ENCODE measurements around the gene MS4A6E.
"Not testable (repeated sequence)": the region's sequence is repeated elsewhere in the genome, so short reads cannot be mapped to it uniquely, and the experiment has no call there.

The MS4A6E gene

DNA sequence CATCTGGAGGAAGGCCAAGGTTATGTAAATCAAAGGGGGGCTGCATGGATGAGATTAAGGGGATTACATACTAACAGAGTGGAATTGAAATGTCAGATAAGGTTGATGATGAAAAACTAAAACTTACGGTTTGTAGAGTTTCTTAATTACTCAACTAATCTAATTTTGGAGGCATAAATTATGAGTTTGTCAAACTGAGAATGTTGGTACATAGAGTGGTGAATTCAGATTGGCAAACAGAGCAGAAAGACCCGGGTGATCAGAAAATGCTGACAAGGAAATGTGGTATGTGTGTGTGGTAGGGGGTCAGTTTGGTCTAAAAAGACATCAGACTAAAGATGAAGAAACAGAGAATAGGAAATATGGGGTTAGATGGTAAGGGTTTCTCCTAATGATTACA is 11.0 kb downstream of the MS4A6E start:
- DNase-seq: no peak

DNA sequence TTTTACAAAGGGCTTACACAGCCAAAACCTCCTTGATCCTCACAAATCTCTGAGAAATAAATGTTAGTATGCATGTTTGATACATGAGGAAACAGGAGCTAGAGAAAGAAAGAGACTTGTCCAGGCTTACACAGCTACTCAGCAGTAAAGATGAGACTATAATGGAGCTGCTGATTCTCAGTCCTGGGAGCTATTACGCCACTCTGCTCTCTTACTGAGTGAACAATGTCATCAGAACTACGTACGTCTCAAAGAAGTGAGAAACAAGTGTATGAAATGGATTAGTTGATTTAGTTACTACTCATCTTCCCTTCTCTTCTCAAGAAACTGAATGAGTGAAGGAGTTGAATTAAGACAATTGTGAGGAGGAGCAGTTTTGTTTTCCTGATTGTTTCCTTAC is 12.3 kb downstream of the MS4A6E start:
- no peak for DNase-seq

DNA sequence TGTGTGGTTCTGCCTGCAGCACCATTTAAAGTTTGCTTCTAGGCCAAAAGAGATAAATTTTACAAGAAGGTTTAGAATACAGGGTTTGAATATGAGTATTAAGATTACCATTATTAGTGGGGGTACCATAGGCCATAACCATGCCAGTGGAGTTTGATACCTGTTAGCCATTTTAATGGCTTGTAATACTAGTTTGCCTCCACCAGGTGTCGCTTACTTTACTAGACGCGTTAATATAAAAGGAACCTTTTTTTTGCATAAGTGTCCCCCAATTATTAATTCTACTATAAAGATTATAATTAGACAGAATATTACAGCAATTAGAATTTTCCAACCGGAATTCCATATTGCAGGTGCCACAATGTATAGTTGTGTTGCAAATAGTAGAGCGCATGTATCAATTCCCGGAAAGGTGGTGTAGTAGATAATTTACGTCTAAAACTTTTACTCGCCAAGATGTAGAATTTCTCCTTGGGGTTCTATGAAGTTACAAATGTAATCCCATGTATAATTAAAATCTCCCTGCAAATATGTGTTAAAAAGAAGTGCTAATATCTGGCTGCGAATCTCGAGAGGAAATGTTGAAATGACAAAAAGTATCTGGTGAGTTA is 16.1 kb downstream of the MS4A6E start:
- no peak for DNase-seq

DNA sequence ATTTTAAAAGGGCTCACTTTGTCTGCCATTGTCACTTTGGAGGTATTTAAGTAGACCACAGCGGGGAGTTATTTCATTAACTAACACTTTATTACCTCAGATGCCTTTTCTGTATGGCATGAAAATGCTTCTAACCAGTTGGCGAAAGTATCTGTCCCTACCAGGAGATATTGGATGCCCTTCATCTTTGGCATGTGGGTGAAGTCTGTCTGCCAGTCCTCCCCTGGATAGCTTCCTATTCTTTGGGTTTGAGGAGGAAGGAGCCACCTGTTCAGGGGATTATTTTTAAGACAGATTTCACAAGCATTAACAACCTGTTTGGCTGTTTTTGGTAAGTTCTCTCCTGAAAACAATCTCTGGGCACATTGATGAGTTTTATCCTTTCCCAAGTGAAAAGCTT is 17.1 kb downstream of the MS4A6E start:
- DNase-seq: no peak

DNA sequence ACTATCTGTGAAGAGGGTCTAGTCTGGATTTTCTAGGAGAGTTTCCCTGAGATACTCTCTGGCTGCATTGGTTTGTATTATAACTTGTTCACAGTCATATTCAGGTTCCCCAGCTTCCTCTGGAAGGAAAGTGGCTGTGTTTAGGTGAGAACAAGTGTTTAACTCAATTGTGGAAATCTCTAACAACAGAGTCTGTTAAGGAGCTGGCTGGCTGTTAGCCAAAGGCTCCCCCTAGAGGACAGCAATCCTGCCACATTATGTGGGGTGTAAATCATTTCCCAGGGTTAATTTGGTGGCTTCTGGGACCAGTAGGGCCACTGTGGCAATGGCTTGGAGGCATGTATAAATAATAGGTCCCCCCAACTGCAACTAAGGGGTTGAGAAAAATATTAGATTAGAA is 18.4 kb downstream of the MS4A6E start:
- peak; percentile 50 for DNase-seq

DNA sequence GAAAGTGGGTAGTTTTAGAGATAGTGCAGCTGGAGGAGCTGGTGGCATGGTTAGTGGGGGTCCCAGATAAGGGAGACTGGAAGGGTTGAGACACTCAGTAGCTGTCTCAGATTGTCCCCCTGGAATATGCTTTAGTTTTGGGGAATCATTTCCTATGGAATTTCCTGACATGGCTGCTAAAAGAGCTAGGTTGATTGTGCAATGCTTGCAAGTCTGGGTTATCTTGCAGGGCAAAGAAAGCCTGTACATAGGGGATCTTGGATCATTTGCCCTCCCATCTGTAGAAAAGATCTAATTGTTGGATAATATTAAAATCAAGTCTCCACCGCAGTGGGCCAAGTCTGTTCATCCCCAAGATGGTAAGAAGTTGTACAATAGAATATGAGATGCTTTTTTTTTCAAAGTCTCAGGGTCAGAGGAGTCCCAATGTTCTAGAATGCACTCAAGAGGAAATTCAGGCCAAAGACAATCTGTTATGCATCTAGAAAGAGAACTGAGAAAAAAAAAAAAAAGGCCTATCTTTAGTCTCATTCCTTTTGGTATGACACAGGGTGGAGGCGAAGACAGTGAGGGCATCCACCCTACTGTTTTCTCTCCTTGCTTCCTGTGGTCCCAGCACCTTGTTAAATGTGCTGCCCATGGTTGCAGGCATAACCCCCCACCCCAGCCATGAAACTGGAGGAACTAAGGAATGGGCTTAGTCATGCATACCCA is 20.2 kb downstream of the MS4A6E start:
- DNase-seq: no peak

DNA sequence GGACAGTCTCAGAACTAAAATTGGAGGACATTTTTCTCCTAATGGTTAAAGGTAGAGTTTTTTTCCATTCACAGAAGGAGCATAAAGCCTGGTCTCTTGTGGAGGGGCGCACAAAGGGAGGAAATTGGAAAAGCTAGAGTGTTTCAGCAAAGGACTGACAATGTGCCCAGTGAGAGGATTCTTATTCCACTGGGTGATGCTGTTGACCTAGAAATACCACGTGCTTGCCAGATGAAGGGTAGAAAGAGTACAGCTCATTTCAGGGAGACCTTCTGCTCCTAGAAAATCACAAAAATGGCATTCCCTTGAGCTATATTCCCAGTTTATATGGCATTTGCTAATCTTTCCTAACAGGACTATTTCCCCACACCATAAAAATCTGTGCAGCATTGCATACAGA is 21.1 kb downstream of the MS4A6E start:
- no peak for DNase-seq

DNA sequence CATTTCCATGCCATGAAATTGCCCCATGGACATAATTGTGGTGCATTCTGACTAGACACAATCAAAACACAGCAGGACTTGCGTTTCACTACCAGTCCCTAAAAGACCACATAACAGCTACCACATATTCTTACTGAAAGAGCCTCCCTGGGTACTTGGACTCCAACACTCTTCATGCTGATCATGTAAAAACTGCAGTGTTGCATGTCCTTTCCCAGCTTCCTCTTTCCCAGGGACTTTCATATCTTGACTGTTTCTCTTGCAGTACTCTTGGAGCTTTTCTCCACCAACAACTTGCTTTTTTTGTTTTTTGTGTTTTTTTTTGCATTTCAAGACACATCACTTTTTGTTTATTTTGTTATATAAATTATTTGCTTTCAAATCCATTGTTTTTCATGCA is 22.9 kb downstream of the MS4A6E start:
- DNase-seq: no peak

DNA sequence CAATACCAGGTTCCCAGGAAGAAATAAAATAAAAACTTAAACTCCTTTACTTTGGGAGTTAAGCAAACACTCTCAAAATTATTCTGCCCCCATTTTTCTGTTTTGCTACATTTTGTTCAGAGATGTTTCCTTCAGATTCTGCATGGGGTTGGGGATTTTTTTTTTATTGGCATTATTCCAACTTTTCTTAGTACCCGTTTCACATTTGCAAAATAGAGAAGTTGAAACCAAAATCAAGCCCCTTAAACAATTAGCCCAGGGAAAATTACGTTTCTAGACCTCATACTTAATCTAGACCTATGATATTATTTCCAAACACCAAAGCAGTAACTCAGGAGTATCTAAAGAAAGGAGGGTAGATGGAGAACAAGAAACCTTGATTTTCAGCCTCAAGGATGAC is 30.7 kb downstream of the MS4A6E start:
- DNase-seq: no peak

DNA sequence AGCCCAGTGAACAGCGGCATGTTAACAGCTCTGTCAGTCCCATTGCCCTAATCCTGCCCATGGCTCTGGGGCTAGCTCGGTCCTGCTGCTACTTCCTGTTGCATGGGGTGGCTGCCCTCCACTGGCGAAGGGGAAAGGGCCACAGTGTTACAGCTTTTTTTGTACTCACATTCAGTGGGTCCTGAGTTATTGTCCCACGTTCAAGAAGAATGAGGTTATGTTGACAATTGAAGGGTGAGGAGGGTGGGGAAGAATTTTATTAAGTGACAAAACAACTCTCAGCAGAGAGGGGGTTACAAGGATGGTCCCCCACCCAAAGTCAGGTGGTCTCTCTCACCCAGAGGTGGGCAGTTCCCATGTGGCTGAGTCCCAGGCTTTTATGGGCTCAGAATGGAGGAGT is 33.6 kb downstream of the MS4A6E start:
- no peak for DNase-seq

DNA sequence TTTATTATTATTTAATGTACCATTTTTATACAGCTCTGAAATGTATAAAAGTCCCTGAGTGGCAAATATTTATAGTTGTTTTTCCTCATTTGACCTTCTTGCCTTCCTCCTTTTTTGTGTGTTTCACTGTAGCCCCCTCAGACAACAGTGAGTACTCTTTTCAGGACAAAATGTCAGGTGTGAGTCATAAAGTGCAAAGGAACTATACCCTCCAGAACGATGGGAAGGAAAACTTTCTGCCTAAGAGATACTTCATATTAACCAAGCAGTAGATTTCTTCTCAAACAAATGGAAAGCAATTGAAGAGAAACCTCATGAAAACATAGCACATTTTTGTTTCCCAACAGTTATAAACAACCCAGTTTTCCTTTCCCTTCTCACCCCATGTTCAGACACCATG is 35.2 kb downstream of the MS4A6E start:
- DNase-seq: no peak

DNA sequence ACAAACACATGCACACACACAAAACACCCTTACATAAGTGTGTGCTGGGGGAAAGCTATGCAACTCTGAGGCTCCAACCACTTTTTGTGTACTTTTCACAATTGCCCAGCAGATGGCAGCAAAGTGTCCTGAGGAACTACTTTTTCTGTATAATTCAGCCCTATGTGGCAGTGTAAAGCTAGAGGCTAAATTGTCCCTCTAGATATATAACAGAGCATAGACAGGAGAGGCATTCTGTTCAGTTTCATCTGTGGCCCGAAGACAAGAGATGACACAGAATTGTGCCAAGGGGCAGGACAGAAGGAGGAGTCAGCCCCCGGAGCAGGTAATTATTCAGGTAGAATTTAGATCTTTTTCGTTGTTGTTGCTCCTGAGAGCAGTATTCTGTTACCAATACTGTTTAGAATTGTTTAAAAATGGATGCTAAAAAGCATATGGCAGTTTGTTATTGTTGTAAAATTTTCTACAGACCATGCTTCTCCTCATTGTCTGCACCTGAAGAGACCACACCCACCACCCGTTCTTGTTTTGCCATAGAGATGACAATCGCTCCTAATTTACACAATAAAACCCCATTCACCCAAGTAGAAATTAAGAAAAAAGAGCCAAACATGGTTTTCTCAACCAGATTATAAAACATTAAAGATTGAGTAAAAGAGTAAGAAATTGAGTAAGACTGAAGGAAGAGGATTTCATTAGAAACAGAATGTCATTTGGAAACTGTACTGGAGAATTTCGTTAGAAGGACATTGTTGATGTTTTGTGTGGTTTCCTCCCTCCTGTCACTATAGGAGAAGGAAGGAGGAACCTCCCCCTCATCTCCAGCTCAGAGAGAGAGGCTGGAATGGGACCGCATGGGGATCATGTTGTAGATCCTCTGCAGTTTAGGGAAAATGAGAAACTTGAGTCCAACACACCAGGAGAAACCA is 36.8 kb downstream of the MS4A6E start:
- DNase-seq: peak; percentile 73

DNA sequence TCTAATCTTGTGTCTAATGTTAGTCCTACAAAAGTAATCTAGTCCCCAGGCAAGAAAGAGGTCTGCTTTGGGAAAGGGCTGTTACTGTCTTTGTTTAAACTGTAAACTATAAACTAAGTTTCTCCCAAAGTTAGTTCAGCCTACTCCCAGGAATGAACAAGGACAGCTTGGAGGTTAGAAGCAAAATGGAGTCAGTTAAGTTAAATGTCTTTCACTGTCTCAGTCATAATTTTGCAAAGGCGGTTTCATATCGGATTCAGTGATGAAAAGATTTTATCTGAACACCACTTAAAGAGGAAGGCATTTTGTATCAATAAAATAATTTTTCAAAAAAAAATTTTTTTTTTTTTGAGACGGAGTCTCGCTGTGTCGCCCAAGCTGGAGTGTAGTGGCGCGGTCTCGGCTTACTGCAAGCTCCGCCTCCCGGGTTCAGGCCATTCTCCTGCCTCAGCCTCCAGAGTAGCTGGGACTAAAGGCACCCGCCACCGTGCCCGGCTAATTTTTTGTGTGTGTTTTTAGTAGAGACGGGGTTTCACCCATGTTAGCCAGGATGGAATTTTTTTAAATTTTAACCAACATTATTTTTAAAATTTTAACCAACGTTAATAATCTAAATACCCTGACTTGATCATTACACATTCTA is 39.3 kb downstream of the MS4A6E start:
- not testable (repeated sequence) for DNase-seq

DNA sequence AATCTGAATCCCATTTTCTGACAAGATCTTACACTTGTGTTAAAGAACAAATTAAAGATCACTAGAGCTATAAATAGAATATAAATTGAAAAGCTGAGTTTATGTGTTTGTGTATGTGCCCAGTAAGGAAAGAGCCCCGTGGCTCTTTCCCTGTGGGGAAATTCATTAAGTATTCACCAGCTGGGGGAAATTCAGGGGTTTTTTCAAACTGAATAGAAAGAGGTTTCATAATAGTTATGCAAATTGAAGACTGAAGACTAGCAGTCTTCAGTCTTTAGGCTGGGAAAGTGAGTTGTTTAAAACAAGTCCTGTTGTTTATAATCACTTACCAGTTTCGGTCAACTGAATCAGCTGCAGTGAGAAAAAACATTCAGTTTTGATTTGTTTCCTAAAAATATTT is 40.0 kb downstream of the MS4A6E start:
- no peak for DNase-seq

DNA sequence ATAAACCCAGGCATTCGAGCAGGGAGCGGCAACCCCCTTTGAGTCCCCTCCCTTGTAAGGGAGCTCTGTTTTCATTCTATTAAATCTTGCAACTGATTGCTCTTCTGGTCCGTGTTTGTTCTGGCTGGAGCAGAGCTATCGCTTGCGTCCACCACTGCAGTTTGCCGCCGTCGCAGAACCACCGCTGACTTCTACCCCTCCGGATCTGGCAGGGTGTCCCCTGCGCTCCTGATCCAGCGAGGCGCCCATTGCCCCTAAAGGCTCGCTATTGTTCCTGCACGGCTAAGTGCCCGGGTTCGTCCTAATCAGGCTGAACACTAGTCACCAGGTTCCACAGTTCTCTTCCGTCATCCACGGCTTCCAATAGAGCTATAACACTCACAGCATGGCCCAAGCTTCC is 40.8 kb downstream of the MS4A6E start:
- no peak for DNase-seq

DNA sequence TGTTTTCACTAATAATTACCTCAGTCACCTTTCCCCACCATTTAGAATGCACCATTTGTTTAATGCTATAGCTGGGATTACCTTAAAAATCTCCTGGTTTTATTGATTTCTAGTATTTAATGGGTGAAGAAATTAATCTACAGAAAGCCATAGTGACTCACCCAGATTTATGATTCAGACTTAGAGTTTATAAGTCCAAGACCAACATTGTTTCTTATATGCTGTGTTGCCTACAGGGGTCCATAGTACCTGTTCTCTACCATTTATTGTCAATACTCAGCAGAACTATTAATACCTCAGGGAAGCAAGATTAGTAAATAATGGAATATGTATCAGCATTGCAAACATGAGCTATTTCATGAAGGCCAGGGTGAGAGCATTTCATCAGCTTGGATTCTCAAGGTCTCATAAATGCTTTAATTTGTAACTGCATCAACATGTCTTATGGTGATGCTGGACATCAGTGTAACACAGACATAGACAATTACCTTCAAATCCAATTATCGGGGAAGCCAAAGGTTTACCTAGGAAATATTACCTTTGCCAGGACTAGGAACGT is 43.3 kb downstream of the MS4A6E start:
- no peak for DNase-seq

DNA sequence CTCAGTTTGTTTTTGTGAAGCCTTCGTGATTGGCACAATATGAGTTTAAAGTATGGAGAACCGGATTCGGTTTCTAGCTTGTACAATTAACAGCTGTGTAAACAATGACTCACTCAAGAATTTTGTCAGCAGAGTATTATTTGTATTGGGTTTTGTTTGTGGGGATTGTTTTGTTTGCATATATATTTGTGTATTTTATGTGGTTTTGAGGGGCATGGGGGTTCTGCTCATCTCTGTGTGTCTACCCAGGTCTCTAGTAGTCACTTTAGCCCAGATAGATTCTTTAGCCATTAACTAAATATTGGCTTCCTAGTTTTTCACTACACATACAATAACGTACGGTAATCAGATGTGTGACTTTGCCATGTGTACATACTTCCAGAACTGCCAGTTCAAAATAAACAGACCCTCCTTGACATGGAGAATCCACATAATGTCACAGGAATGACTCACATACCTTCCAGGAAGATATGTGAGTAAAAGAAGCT is 43.8 kb downstream of the MS4A6E start:
- no peak for DNase-seq

DNA sequence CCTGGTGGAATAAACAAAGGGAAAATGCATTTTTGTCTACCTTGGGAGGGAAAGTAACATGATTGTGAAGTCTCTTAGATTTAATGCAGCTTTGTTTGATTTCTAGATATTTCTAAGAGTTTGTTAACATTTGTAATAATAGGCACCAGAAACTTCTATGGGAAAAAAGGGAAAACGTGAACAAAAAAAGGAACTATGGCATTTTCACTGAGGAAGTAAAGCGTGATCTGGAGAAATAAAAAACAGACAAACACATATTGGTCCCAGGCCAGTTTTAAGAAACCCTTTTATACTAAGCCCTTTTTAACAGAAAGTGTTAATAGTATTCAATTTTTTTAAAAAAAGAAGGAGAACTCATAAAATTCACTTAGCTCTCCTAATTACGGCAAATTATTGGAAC is 44.3 kb downstream of the MS4A6E start:
- DNase-seq: no peak

DNA sequence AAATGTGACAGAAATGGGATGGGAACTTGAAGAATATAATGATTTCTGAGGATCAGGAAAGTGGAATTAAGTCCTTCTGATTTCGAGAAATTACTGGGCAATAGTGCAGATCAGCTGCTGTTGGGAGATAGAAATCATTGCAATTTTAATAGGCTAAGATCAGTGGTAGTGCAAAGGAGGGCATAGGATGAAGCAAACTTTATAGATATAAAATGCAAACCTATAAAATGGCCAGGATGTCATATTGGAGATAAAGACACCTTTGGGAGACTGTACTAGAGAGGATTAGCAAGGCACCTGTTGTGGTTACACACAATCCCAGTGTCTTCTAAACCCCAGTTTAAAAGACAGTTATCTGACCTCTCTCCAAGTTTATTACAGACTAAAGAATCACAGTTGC is 44.8 kb downstream of the MS4A6E start:
- no peak for DNase-seq

DNA sequence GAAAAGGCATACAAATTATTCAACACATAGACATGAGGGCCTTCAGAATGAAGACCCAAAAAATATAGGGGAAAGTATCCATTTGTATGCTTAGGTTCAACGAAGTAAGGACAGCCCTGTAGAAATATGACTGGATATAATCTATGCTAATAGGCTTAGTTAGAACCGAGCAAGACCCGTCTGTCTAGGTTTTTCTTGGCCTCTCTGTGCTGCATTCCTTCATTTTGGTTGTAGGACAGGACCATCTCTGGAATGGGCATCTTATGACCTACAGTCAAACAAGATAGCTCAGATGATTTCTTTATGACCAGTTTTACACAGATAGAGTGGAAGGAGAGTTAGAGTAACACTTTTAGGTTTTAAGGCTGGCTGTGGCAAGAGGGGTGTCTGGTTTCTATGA is 45.7 kb downstream of the MS4A6E start:
- no peak for DNase-seq

DNA sequence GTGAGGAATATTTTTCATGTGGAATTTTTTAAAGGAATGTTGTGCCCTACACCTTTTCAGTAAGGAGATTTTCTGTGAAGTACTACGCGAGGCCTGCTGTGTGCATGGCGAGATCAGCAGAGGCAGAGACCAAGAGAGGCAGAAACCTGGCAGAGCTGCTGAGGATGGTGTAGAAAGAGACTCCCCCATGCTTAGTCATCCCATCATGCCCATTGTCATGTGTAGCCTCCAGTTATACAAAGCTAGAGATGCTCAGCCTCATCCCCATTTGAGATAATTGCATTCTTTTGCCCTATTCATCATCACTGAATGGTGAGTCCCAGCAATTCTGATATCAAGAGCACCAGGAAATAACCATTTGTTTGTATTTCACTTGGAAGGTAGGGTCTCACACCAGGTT is 48.3 kb downstream of the MS4A6E start:
- no peak for DNase-seq

DNA sequence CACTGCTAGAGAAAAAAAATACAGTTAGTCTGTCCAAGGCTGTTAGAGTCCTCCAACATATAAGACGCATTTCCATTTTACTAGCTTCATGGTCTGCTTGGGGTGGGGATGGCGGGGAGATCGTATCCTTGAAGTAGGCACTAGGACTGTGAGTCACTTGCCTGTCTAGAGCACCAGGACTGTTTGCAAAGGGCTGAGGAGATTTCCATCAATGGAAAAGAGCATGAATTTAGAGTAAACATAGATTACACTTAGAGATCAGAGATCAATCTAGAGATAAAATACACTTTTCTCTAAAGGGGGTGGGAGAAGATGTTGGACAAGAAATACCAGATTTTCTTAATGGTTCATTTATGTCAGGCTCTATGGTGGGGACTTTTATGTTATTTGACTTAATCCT is 49.5 kb downstream of the MS4A6E start:
- no peak for DNase-seq

Measured in stimulated activated CD8-positive, alpha-beta memory T cell treated with anti-CD3 and anti-CD28 coated beads, Interleukin-4, amount 100 ng/mL, for 48 hours (primary cell).